SK-N-SH treated with all-trans-retinoic acid at 6 μM for 48 hours (cell line): ENCODE data around the gene CLEC4E.

Experiments
- ATAC-seq: fragments of 200-7000 bp; cut with Tn5 transposase; 3 replicates; pipeline ENCODE4 v1.9.1; 2020; ENCODE audit warnings: mild to moderate bottlenecking, moderate library complexity
- ARNTL ChIP-seq: fragments of 450-650 bp; formaldehyde crosslinking; IDR thresholded peaks from 2 replicates; pipeline ENCODE4 v1.5.0; 2020; ENCODE audit warnings: low read depth, mild to moderate bottlenecking, moderate library complexity, borderline replicate concordance
- BACH2 ChIP-seq: fragments of 250-450 bp; sonication (Bioruptor Pico); IDR thresholded peaks from 2 replicates; pipeline ENCODE4 v1.9.0; 2021; ENCODE audit warnings: mild to moderate bottlenecking, borderline replicate concordance
- CREB5 ChIP-seq: fragments of 250-450 bp; sonication (Bioruptor Pico); IDR thresholded peaks from 2 replicates; pipeline ENCODE4 v1.5.1; 2020; ENCODE audit warnings: low read depth, mild to moderate bottlenecking, moderate library complexity
- CSRNP3 ChIP-seq: fragments of 250-450 bp; sonication (Bioruptor Pico); IDR thresholded peaks from 2 replicates; pipeline ENCODE4 v1.5.1; 2021; ENCODE audit warnings: mild to moderate bottlenecking, moderate library complexity
- ESRRG ChIP-seq: fragments of 250-450 bp; sonication (Bioruptor Pico); IDR thresholded peaks from 2 replicates; pipeline ENCODE4 v1.6.1; 2021; ENCODE audit warnings: mild to moderate bottlenecking
- GLIS3 ChIP-seq: fragments of 250-450 bp; sonication (Bioruptor Pico); IDR thresholded peaks from 2 replicates; pipeline ENCODE4 v1.5.0; 2020; ENCODE audit warnings: mild to moderate bottlenecking, moderate library complexity
- OSR1 ChIP-seq: fragments of 250-450 bp; sonication (Bioruptor Pico); IDR thresholded peaks from 2 replicates; pipeline ENCODE4 v1.8.0; 2022; ENCODE audit warnings: moderate library complexity, mild to moderate bottlenecking, inconsistent platforms
- PATZ1 ChIP-seq: fragments of 250-450 bp; sonication (Bioruptor Pico); IDR thresholded peaks from 2 replicates; pipeline ENCODE4 v1.8.0; 2020; ENCODE audit warnings: mild to moderate bottlenecking, moderate library complexity, borderline replicate concordance
- POU6F1 ChIP-seq: fragments of 250-450 bp; sonication (Bioruptor Pico); IDR thresholded peaks from 2 replicates; pipeline ENCODE4 v1.8.0; 2021; ENCODE audit warnings: low read depth, mild to moderate bottlenecking, moderate library complexity, borderline replicate concordance
- PPARA ChIP-seq: fragments of 250-450 bp; sonication (Bioruptor Pico); IDR thresholded peaks from 2 replicates; pipeline ENCODE4 v1.5.0; 2020; ENCODE audit warnings: mild to moderate bottlenecking, borderline replicate concordance
- RARB ChIP-seq: fragments of 250-450 bp; sonication (Bioruptor Pico); IDR thresholded peaks from 2 replicates; pipeline ENCODE4 v1.8.0; 2021; ENCODE audit warnings: mild to moderate bottlenecking, moderate library complexity
- SNAI2 ChIP-seq: fragments of 250-450 bp; sonication (Bioruptor Pico); IDR thresholded peaks from 2 replicates; pipeline ENCODE4 v1.5.0; 2020; ENCODE audit warnings: mild to moderate bottlenecking, moderate library complexity
- TOX ChIP-seq: fragments of 250-450 bp; sonication (Bioruptor Pico); IDR thresholded peaks from 2 replicates; pipeline ENCODE4 v1.8.0; 2021; ENCODE audit warnings: mild to moderate bottlenecking, moderate library complexity, borderline replicate concordance
- TSHZ2 ChIP-seq: fragments of 250-450 bp; sonication (Bioruptor Pico); IDR thresholded peaks from 2 replicates; pipeline ENCODE4 v1.5.0; 2020; ENCODE audit warnings: mild to moderate bottlenecking, moderate library complexity
- ZC3H10 ChIP-seq: fragments of 250-450 bp; sonication (Bioruptor Pico); IDR thresholded peaks from 2 replicates; pipeline ENCODE4 v1.5.1; 2021; ENCODE audit warnings: mild to moderate bottlenecking, moderate library complexity
- ZFP3 ChIP-seq: fragments of 250-450 bp; sonication (Bioruptor Pico); IDR thresholded peaks from 2 replicates; pipeline ENCODE4 v1.5.0; 2020; ENCODE audit warnings: mild to moderate bottlenecking, moderate library complexity
- ZNF565 ChIP-seq: fragments of 450-650 bp; formaldehyde crosslinking; conservative IDR thresholded peaks from 2 replicates; pipeline ENCODE4 v1.5.0; 2020; ENCODE audit warnings: low read depth, mild to moderate bottlenecking, moderate library complexity
- ZNF70 ChIP-seq: fragments of 450-650 bp; formaldehyde crosslinking; IDR thresholded peaks from 2 replicates; pipeline ENCODE4 v1.5.0; 2020; ENCODE audit warnings: mild to moderate bottlenecking, moderate library complexity

The CLEC4E gene

GRCh38 chr12:8581098-8581784 lies 40.5 kb upstream of the CLEC4E start:
- no peak for TF ChIP-seq ESRRG (CRISPR knock-in tag)
- no peak for TF ChIP-seq ZFP3
- TF ChIP-seq OSR1 (CRISPR knock-in tag): no peak
- TF ChIP-seq ZNF70: no peak
- ATAC-seq: no peak

GRCh38 chr12:8577879-8578278 lies 37.2 kb upstream of the CLEC4E start:
- ATAC-seq: no peak
- TF ChIP-seq TSHZ2 (CRISPR knock-in tag): no peak
- TF ChIP-seq OSR1 (CRISPR knock-in tag): no peak
- no peak for TF ChIP-seq ZNF565 (CRISPR knock-in tag)
- no peak for TF ChIP-seq CSRNP3
- no peak for TF ChIP-seq PPARA (CRISPR knock-in tag)
- no peak for TF ChIP-seq ARNTL
- no peak for TF ChIP-seq RARB
- TF ChIP-seq PATZ1: no peak
- TF ChIP-seq GLIS3 (CRISPR knock-in tag): no peak
- TF ChIP-seq POU6F1 (CRISPR knock-in tag): no peak
- TF ChIP-seq ZC3H10 (CRISPR knock-in tag): no peak
- TF ChIP-seq ZNF70: no peak
- TF ChIP-seq CREB5: no peak

- ATAC-seq: no peak
- TF ChIP-seq CREB5 (no peak), ZNF565 (CRISPR knock-in tag) (no peak), ARNTL (no peak), TOX (CRISPR knock-in tag) (no peak), CSRNP3 (no peak), BACH2 (CRISPR knock-in tag) (no peak), PPARA (CRISPR knock-in tag) (no peak), SNAI2 (no peak), GLIS3 (CRISPR knock-in tag) (no peak), ZNF70 (no peak)
These were observed 31.8 kb upstream of the CLEC4E start for GRCh38 chr12:8572507-8572906.
